Keratinocyte (primary cell): Measurements from ENCODE around the gene ZMYND8. TPM values are rescaled to one million over a fixed set of nuclear protein-coding genes. Genes with fewer than 3 reads are reported as not detected.

Experiments
- DNase-seq: peaks from one replicate; pipeline ENCODE4 v3.0.0-alpha.2; 2011; ENCODE audit warnings: low read depth, missing footprints, low spot score
- FAIRE-seq: peaks from 2 replicates; lab custom pipeline; 2011; peaks lifted over from hg19 to GRCh38; lab: Jason Lieb, UNC
- H2AFZ ChIP-seq: 2 replicates; pipeline ENCODE4 v1.6.0; 2012; ENCODE audit warnings: low read length, control low read depth, inconsistent platforms; ENCODE audit not compliant: control insufficient read depth
- H3K27ac ChIP-seq: 2 replicates; pipeline ENCODE4 v1.5.1; 2011; ENCODE audit warnings: low read length; ENCODE audit not compliant: control insufficient read depth, insufficient read depth
- H3K27me3 ChIP-seq: 3 replicates; pipeline ENCODE4 v1.6.0; 2011; ENCODE audit warnings: low read length; ENCODE audit not compliant: control insufficient read depth, insufficient read depth; ENCODE audit errors: extremely low read depth
- H3K36me3 ChIP-seq, 2 experiments: 2 replicates in 1 of 2; 3 replicates in 1 of 2; pipeline ENCODE4 v1.5.1; 2011; ENCODE audit warnings: low read length in 2 of 2, mild to moderate bottlenecking in 1 of 2; ENCODE audit not compliant: control insufficient read depth in 2 of 2, insufficient read depth in 2 of 2; ENCODE audit errors: extremely low read depth in 1 of 2
- H3K4me1 ChIP-seq: 3 replicates; pipeline ENCODE4 v1.5.1; 2011; ENCODE audit warnings: low read length; ENCODE audit not compliant: control insufficient read depth, insufficient read depth; ENCODE audit errors: extremely low read depth
- H3K4me2 ChIP-seq: 3 replicates; pipeline ENCODE4 v1.6.0; 2011; ENCODE audit warnings: low read depth, low read length; ENCODE audit not compliant: control insufficient read depth, insufficient read depth; ENCODE audit errors: extremely low read depth
- H3K4me3 ChIP-seq, 3 experiments: fragments of 200-600 bp in 1 of 3; sonication (generic) in 1 of 3; 2 replicates in 2 of 3; 3 replicates in 1 of 3; pipeline ENCODE4 v1.5.1; 2011 to 2016; ENCODE audit warnings: low read length in 3 of 3, mild to moderate bottlenecking in 3 of 3, control low read depth in 2 of 3, inconsistent platforms in 1 of 3, low read depth in 1 of 3, mixed read lengths in 1 of 3, mixed run types in 1 of 3, moderate library complexity in 1 of 3; ENCODE audit not compliant: control insufficient read depth in 2 of 3, insufficient read depth in 2 of 3; ENCODE audit errors: extremely low read depth in 1 of 3
- H3K79me2 ChIP-seq: 2 replicates; pipeline ENCODE4 v1.6.0; 2012; ENCODE audit warnings: low read length; ENCODE audit not compliant: control insufficient read depth, insufficient read depth
- H3K9ac ChIP-seq: 3 replicates; pipeline ENCODE4 v1.6.0; 2011; ENCODE audit warnings: low read length; ENCODE audit not compliant: control insufficient read depth, insufficient read depth; ENCODE audit errors: extremely low read depth
- H3K9me1 ChIP-seq: 3 replicates; pipeline ENCODE4 v1.6.0; 2011; ENCODE audit warnings: low read length; ENCODE audit not compliant: control insufficient read depth, insufficient read depth; ENCODE audit errors: extremely low read depth
- H3K9me3 ChIP-seq: 2 replicates; pipeline ENCODE4 v1.5.1; 2012; ENCODE audit warnings: low read depth, low read length; ENCODE audit not compliant: control insufficient read depth
- H4K20me1 ChIP-seq: 3 replicates; pipeline ENCODE4 v1.6.0; 2011; ENCODE audit warnings: low read length; ENCODE audit not compliant: control insufficient read depth, insufficient read depth; ENCODE audit errors: extremely low read depth
- EZH2 ChIP-seq: IDR thresholded peaks from one replicate; pipeline ENCODE4 v1.6.1; 2012; ENCODE audit warnings: inconsistent platforms, mild to moderate bottlenecking, low read length, moderate library complexity
- dilution Hi-C: fragments of 300-500 bp; cut with MboI; formaldehyde crosslinking; loops from one replicate; pipeline ENCODE4 v1.7.0; 2020; ENCODE audit warnings: low sequenced_read_pairs; ENCODE audit not compliant: extremely low pct_ligation_motif_present
- polyA plus RNA-seq, 5 experiments: library from polyadenylated mRNA; depleted of rRNA in 3 of 5; stranded (reverse) in 3 of 5; stranded (forward) in 1 of 5; unstranded in 1 of 5; fragments of >200 nt; gene quantifications; 1 replicate in 1 of 5; 2 replicates in 3 of 5; 3 replicates in 1 of 5; pipeline versions ENCODE4 v1.2.1 to v1.2.3, GENCODE V29; 2011 to 2012; ENCODE audit warnings: missing spikeins in 2 of 5, low read depth in 1 of 5, low replicate concordance in 1 of 5
- TF ChIP-seq, protein P1 (sequence below), 3 experiments: IDR thresholded peaks in 1 of 3; conservative IDR thresholded peaks in 1 of 3; optimal IDR thresholded peaks in 1 of 3; 2 replicates in 2 of 3; 3 replicates in 1 of 3; pipeline versions ENCODE3 to v1.5.1; 2011; ENCODE audit warnings: low read length in 3 of 3, mild to moderate bottlenecking in 3 of 3, moderate library complexity in 2 of 3, control low read depth in 1 of 3, inconsistent platforms in 1 of 3; ENCODE audit not compliant: insufficient read depth in 2 of 3; ENCODE audit errors: extremely low read depth in 1 of 3

ZMYND8 gene
- polyA plus RNA-seq, 1 donor (not counting 4 experiments of a cell fraction or from before 2014, with no cell fraction given) = 39.8 TPM

DNA sequence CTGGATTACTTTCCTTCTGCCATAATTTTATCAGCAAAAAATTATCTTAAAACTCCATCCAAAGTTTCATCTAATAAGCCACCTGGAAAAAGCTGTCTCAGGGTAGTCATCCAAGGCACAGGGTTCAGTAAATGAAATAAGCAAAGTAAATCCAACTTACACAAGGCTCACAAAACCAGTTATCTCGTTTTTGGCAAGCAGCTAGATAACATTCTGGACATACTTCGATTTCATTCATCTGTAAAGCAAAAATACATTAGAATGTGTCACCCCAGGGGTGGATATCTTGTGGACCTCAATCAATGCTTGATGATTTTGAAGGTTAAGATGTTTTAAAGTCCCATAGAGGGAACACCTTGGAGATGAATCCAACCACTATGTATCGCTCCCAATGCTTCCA, 73.1 kb downstream of the ZMYND8 start:
- no peak overlapping the region for H3K27ac ChIP-seq
- H3K27me3 ChIP-seq = no peaks in the 10 kb centered on the region
- FAIRE-seq (no peak), DNase-seq (no peak)
- no peaks in the 10 kb centered on the region for H3K9me3 ChIP-seq
- no peaks in the 10 kb centered on the region for H3K4me1 ChIP-seq
- H4K20me1 ChIP-seq = no peaks in the 10 kb centered on the region
- H3K4me3 ChIP-seq = no peak overlapping the region
- H2AFZ ChIP-seq = no peak overlapping the region
- H3K36me3 ChIP-seq = peaks cover 36 to 39% of the 10 kb centered on the region in 2 experiments
- dilution Hi-C loops = no loop called here
- TF ChIP-seq, protein P1, sequence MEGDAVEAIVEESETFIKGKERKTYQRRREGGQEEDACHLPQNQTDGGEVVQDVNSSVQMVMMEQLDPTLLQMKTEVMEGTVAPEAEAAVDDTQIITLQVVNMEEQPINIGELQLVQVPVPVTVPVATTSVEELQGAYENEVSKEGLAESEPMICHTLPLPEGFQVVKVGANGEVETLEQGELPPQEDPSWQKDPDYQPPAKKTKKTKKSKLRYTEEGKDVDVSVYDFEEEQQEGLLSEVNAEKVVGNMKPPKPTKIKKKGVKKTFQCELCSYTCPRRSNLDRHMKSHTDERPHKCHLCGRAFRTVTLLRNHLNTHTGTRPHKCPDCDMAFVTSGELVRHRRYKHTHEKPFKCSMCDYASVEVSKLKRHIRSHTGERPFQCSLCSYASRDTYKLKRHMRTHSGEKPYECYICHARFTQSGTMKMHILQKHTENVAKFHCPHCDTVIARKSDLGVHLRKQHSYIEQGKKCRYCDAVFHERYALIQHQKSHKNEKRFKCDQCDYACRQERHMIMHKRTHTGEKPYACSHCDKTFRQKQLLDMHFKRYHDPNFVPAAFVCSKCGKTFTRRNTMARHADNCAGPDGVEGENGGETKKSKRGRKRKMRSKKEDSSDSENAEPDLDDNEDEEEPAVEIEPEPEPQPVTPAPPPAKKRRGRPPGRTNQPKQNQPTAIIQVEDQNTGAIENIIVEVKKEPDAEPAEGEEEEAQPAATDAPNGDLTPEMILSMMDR (optimal IDR thresholded peaks at IDR 0.05 in 1 of 3, IDR thresholded peaks at IDR 0.05 in 1 of 3, conservative IDR thresholded peaks at IDR 0.05 in 1 of 3; ENCODE audit: extremely low read depth in 1 of 3, insufficient read depth in 2 of 3, low read length in 3 of 3) = no peak
- no peak for TF ChIP-seq EZH2
- peaks cover 19% of the 10 kb centered on the region for H3K79me2 ChIP-seq
- no peaks in the 10 kb centered on the region for H3K9me1 ChIP-seq
- no peak overlapping the region for H3K9ac ChIP-seq
- H3K4me2 ChIP-seq = no peak overlapping the region

GRCh38 chr20:47282864-47283263, 73.6 kb downstream of the ZMYND8 start:
- no peak for FAIRE-seq
- H3K36me3 ChIP-seq = peaks cover 39 to 41% of the 10 kb centered on the region in 2 experiments
- no peak for DNase-seq
- no peak for TF ChIP-seq EZH2
- TF ChIP-seq, protein P1 (optimal IDR thresholded peaks at IDR 0.05 in 1 of 3, IDR thresholded peaks at IDR 0.05 in 1 of 3, conservative IDR thresholded peaks at IDR 0.05 in 1 of 3; ENCODE audit: extremely low read depth in 1 of 3, insufficient read depth in 2 of 3, low read length in 3 of 3) = no peak
- dilution Hi-C loops = no loop called here
- no peaks in the 10 kb centered on the region for H3K9me3 ChIP-seq
- H3K27ac ChIP-seq = no peak overlapping the region
- no peaks in the 10 kb centered on the region for H3K4me1 ChIP-seq
- no peaks in the 10 kb centered on the region for H4K20me1 ChIP-seq
- H2AFZ ChIP-seq = no peak overlapping the region
- H3K9ac ChIP-seq = no peak overlapping the region
- no peak overlapping the region for H3K4me2 ChIP-seq
- H3K4me3 ChIP-seq = no peak overlapping the region
- H3K9me1 ChIP-seq = no peaks in the 10 kb centered on the region
- no peaks in the 10 kb centered on the region for H3K27me3 ChIP-seq
- peaks cover 19% of the 10 kb centered on the region for H3K79me2 ChIP-seq
